Fibroblast of the conjunctiva (primary cell): ENCODE measurements around the gene AGMAT.

Source experiments
- DNase-seq: peaks from one replicate; pipeline ENCODE4 v3.0.0-alpha.2; 2010; ENCODE audit warnings: low read depth

Gene AGMAT

DNA sequence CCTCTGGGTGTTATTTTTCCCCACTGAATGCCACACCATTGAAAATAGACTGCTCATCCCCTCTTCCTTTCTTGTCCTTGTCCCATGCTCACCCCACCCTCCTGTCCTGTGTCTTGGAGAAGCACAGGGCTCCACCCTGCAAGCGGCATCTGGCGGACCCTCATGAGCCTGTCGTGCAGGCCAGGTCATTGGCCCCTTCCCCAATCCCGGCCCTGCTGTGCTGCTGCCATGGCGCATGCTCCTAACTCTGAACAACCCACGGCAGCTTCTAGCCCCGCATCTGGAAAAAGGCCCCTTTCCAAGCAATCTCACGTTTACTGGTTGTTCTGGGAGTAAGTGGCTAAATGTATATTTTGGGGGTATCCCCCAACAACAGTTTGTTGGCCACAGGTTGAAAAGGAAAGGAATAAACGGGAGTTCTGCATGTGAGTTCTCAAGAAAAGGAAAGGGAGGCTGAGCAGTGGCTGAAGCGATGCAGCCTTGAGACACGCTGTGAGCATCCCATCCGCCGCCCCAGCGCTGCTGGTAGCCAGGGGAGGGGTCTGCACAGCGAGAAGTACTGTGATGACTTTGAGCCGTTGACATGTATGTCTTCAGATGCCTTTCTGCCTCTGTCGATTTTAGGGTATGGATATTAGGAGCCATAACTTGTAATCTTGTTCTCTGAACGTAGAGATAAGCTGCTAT is 16.3 kb downstream of the AGMAT start:
- no peak for DNase-seq

DNA sequence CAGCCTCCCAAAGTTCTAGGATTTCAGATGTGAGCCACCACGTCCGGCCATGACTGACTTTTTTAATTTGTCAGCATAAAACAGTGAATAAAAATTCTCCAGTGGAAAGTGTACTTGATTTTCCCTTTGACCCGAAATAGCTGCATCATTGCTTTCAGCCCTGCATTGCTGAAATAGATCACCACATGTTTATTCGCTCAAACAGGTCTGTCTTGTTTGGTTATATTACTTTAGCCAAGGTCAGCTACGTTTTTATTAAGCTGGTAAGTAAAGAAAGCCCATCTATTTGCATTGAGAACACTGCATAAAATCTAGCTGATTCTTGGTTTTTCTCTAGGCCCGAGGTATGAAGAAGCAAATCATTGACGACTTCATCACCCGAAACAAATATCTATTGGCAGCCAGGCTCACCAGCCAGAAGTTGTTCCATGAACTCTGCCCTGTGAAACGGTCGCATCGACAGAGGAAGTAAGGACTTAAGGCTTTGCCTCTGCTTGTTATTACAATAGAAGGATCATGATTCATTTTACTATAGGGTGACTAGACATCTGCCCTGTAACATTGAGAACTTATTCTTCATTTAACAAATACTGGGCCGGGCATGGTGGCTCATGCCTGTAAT is 25.6 kb downstream of the AGMAT start:
- no peak for DNase-seq

DNA sequence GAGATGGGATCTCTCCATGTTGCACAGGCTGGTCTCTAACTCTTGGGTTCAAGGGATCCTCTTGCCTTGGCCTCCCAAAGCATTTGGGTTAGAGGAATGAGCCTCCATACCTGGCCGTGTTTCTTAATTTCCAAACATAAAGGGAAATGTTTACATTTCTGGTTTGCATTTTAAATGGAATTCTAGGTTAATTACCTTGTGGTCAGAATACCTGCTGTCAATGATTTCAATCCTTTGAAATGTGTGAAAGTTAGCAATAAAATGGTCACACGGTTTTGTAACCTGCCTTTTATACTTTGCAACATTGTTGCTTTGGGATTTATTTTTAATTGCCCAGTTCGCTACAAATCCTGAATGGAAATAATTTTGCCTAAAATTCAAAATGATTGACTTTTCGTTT is 26.3 kb downstream of the AGMAT start:
- no peak for DNase-seq

DNA sequence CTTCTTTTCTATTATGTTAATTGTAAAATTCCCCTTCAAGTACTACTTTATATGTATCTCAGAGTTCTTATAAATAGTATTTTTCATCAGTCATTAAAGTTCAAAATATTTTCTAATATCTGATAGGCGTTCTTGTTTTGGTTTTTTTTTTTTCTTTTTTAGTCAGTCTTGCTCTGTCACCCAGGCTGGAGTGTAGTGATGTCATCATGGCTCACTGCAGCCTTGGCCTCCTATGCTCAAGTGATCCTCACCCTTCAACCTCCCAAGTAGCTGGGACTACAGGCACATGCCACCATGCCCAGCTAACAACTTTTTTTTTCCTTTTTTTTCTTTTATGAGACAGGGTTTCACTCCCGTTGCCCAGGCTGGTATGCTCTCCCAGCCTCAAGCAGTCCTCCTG is 27.3 kb downstream of the AGMAT start:
- DNase-seq, result no peak

DNA sequence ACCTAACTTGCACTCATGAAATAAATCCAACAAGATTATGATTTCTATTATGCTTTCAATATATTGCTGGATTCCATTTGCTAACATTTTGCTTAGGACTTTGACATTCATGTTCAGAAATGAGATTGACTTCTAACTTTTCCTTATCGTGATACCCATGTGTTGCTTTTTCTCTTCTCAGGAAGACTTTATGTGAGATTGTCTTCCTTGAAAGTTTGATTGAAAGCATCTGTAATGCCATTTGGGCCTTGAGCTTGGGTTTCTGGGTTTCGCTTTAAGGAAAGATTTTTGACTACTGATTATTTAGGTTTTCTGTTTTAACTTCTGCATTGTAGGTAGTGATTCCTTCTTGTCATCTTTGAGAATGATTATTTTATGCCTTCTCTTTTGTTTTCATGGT is 27.8 kb downstream of the AGMAT start:
- no peak for DNase-seq

DNA sequence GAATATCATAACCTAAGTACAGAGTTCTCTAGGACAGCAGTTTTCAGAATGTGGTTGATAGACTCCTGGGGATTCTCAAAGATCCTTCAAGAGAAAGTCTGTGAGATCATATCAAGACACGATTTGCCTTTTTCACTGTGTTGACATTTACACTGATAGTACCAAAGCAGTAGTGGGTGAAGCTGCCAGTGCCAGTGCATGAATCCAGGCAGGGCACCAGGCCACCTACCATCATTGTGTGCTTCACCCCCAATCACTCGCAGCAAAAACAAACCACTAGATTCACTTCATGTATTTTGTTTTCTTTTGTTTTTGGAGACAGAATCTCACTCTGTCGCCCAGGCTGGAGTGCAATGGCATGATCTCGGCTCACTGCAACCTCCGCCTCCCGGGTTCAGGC is 34.3 kb downstream of the AGMAT start:
- no peak for DNase-seq

DNA sequence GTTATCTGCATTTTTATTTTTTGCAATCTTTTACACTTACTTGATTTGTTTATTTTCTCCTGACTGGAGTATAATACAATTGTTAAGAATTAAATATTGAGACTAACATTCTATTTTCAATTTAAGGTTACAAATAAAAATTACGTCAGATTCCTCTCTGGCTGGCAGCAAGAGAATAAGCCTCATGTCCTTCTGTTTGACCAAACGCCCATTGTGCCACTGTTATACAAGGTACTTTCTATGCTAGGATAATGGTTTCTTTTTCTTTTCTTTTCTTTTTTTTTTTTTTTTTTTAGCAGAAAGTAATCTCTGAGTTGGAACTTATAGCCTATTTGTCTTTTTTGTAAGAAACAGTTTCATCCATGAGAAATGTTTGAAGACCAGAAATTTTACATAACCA is 38.2 kb downstream of the AGMAT start:
- no peak for DNase-seq

DNA sequence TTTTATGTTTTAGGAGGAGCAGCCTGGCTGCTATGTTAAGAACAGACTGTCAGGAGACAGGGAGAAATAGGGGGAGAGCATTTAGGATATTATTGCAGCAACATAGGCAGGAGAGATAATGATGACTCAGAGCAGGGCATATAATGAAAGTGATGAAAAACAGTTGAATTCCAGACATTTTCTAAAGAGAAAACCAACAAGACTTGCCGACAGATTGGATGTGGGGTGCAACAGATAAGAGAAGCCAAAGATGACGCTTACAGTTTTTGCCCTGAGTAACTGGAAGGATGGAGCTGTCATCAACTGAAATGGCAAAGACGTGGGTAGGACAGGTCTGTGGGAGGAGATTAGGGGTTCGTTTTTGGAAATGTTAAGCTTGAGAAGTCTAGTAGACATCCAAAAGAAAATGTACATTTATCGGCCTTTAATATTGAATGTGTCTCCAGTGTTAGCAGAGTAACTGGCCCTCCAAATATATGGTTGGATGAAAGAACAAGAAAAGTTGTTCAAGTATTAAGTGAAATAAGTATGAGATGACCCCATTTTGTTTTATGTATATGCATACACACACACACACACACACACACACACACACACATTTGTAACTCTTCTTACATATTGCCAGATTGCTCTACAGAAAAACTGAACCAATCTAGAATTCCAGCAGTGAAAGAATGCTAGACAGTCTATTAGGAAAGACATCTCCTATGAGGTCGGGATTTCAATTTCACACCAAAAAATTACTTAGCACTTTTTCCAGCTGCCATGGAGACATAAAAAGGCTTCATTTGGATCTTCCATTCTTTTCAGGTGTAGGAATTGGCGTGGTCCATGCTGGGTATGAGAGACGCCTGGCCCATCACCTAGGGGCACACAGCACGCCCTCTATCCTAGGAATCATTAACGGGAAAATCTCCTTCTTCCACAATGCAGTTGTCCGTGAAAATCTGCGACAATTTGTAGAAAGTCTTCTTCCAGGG is 41.0 kb downstream of the AGMAT start:
- no peak for DNase-seq

DNA sequence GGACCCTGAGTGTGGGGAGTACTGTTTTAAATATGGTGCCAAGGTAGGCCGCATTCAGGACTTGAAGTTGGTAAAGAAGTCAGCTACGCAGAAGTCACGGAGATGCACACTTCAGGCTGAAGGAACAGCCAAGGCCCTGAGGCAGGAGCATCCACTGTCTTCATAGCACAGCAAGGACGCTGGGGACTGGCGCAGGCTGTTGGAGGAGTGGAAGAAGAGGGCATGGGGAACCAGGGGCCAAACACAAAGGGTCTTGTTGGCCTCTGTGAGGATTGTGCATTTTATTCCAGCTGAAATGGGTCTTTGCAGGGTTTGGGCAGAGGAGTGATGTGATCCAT is 41.6 kb downstream of the AGMAT start:
- no peak for DNase-seq

DNA sequence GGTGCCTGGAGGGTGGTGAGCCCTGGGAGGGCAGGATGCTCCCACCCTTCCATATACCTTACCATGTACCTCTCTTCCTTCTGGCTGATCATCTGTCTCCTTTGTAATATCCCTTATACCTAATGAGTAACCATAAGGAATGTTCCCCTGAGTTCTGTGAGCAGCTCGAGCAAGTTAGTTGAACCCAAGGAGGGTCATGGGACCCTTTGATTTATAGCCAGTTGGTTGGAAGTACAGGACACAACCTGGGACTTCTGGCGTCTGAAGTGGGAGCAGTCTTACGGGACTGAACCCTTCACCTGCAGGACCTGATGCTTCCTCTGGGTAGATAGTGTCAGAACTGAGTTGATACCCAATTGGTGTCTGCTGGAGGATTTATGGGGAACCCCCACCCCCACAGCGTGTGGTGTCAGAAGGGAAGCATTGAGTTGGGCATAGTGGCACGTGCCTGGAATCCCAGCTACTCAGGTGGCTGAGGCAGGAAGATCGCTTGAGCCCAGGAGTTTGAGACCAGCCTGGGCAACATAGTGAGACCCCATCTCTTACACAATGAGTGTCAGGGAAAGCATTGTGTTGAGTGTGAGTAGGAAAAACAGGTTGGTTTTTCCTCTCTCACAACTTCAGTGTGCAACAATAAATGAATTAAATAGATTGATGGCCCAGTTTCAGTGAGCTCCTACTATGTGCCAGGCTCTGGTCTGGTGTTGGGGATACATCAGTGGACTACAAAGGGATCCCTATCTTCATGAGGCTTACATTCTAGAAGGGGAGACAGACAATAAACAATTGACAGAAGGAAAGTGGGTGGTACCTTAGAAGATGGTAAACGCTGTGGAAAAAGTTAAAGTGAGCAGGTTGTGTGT is 42.2 kb downstream of the AGMAT start:
- no peak for DNase-seq

DNA sequence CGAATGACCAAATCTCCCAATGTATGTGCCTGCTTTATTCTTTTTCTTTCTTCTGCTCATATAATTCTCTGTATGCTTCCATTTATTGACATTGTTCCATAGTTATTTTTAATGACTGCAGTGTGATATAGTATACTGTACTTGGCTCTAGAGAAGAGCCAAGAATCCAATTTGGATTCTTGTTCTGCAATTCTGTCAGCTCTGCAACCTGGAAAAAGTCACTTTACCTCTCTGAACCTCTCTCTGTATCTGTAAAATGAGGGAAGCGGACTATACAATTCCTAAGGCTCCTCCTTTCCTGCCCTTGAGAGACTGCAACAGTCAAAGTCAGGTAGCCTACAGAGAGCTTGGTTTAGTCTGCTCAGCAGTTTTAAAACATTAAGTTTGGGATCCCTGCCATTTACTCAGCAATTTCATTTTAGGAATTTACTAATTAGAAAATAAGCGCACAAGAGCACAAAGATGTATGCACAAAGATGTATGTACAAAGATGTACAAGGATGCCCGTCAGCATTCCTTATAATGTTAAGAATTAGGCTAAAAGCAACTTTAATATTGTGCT is 43.5 kb downstream of the AGMAT start:
- DNase-seq, result no peak

DNA sequence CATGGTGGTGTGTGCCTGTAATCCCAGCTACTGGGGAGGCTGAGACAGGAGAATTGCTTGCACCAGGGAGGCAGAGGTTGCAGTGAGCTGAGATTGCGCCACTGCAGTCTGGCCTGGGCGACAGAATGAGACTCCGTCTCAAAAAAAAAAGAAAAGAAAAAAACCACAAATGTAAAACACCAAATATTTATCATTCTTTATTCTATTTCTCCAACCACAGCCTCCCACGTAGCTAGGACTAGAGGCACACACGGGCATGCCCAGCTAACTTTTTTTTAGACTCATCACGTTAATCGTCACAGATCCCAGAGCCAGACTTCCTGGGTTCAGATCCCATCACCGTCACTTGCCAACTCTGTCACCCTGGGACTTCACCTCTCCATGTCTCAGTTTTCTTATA is 44.7 kb downstream of the AGMAT start:
- no peak for DNase-seq

DNA sequence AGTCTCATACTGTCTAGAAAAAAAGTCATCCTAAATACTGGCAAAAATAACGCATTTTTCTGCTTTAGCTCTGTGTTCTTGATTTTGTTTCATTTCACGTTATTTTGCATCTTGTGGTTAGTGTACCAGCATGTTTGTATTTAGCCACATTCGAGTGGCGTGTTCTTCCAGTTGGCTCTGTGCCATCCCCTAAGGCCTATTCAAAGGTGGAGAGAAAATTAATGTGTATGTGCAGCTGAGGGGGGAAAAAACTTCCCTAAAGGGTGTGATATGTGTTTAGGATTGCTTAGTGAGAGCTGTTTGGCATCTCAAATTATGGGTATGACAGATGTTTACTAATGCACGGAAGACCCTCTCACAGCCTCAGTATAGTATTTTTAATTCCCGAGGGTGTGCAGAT is 46.1 kb downstream of the AGMAT start:
- peak; percentile 9 for DNase-seq

DNA sequence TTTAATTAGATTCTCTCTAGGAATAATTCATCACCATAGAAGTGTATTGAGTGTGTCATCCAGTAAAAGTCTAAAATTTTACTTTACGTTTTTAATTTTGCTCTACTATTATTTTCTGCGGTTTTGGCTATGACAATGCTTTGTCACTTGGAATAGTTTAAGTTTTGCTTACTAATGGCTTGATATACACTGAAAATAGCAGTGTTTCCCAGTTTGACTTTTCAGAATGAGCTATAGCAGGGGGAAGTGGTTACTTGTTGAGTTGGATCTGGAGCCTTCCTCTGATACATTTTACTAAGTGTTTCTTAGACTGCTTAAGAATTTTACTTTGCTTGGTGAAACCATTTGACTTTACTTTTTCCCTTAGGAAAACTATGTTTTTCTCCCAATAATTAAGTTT is 53.2 kb downstream of the AGMAT start:
- DNase-seq, result no peak

DNA sequence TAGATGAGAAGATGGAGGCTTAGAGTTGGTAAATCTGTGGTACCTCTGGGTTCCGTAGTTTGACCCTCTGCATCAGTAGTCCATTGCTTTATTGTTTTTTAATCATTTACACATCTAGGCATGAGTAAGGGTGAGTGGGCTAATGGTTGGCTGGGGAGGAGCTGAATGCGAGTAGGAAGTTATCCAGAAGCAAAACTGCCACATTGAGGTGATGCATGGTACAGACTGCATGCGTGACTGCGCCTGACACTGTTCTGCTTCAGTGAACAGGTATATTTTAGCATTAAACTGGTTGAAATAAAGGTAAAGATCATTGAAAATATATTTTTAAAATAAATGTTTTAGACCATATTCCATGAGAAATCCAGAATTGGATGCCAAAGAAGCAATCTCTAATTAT is 53.8 kb downstream of the AGMAT start:
- DNase-seq, result no peak

DNA sequence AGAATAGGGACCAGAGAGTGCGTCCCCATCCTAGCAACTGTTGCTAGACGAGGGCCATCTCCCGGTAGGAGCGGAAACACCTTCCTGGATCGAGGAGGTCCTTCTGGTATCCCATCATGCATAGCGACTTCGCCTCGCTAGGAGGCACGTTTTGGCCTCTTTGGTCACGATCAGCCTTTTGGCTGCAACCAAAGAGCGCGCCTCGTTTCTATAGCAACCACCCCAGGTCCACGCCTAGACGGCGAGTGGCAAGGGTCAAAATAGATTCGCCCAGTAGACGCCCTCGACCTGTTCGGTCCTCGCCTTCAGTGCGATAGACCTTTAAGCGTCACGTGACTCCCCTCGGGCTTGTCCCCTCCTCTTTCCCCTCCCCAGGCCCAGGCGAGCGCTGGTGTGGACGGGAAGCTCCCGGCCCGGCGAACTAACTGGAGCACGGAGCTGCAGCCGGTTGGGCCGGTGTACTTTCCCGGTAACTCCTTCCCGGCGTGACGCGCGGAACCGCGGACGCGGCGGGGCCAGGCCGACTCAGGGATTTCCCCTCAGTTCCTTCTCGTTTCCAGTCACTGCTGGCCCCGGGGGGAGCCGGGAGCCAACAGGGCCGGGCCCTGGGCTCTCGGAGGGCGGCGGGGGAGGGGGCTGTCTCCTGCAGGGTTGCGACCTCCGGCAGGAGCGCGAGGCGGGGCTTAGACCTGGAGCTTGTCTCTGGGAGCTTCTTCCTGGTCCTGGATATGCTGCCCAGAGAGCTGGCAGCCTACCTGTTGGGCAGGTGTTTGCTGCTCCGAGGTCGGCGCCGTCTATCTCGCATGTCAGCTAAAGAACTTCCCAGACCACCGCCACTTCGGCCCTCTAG is 58.1 kb downstream of the AGMAT start, which contains the start of gene DNAJC16:
Gene DNAJC16 (plus strand): TSS at position 359 of the 850 bp plus-strand sequence. CDS start 2,258 bp downstream, outside the sequence.
- DNase-seq, result peak; percentile 100

DNA sequence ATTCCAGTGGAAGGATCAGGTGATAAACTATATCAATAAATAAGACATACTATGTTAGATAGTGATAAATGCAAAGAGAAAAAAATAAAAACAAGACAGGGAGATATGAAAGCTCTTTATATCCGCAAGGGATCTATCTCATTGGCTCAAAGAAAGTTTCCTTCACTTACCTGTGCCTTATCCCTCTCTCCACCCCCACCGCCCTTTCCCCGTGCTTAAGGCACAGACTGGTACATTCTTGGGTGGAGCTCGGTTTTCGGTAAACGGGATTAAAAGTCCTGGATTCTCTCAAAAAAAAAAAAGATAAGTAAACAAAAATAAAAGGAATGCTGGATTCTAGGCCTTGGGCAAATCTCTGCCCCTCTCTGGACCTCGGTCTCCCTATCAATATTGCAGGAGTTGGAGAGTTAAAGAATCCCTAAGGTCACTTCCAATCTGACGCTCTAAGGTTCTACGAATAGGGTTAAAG is 58.8 kb downstream of the AGMAT start:
- no peak for DNase-seq

DNA sequence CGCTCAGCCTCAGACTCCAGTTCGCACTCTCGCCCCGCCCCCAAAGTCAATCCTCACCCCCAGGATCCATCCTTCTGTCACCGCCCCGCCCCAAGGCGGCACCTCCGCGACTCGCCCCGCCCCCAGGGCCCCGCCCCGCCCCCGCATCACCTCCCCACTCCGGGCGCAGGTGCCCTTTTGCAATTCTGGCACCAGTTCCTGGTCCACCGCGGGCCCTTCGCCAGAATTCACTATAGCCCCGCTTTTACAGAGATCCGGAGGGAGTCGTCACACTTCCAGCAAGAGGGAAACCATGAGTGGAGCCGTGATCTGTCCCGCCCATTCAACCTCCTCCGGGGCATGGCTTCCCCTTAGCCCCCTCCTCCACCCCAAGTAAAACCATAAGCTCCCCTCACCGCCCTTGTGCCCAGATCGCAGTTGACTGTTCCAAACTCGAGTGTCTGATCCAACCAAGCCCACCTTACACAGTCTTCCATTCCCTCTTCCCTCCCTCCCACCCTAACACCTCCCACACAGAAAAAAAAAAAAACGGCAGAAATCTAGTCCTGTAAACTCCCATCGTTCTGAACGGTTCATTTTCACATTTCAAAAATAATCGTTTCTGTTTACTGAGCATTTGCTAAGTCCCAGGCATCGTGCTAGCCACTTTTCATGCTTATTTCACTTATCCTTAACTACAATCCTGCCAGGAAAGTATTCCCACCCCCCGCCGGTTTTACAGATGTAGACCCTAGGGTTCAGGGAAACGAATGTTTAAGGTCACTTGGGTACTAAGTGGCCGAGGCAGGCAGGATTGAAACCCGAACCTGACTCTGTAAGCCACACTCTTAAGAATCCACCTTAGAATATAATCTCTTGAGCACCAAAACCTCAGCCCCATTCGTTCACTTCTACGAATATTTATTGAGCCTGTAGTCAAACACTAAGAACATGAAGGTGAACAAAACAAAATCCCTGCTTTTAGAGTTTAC is 59.5 kb downstream of the AGMAT start:
- no peak for DNase-seq
